HG02970 (cell line): Measurements from ENCODE around the gene RPS27.
"Not testable (repeated sequence)": the region's sequence is repeated elsewhere in the genome, so short reads cannot be mapped to it uniquely, and the experiment has no call there.

Experiments used
- ATAC-seq: cut with Tn5 transposase; IDR thresholded peaks from one replicate; pipeline ENCODE4 v1.9.1; 2021; ENCODE audit warnings: mild to moderate bottlenecking, moderate library complexity, moderate number of reproducible peaks; ENCODE audit not compliant: unreplicated experiment, low FRiP score

The RPS27 gene

DNA sequence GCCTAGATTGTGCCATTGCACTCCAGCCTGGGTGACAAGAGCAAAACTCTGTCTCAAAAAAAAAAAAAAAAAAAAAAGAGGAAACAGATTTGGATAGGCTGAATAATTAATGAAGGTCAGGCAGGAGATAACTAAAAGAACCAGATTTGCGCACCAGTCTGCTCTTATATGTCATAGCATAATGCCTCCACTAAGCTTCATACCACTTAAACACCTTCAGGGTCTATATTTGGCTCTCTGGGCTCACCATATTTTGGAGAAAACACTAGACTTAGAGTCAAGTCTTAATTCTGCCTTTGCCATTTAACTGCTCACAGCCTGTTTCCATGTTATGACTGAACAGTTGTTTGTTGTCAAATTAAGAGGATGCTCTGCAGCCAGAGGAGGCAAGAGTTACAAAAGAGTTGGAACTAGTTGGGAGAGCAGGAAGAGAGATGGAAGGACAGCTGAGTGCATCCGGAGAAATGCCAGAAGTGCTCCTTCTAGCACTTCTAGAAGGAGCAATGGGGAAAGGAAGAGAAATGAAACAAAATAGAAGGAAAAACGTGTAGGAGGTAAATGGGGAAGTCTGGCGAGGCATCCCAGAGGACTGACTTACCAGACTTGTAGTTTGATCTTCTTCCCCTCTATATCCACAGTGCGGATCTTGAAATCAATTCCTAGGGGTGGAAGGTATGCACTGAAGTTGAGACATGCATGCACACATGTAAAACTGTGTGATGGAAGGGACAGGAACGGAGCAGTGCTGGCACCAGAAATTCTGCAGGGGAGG is 6.3 kb upstream of the RPS27 start:
- ATAC-seq, result no peak

DNA sequence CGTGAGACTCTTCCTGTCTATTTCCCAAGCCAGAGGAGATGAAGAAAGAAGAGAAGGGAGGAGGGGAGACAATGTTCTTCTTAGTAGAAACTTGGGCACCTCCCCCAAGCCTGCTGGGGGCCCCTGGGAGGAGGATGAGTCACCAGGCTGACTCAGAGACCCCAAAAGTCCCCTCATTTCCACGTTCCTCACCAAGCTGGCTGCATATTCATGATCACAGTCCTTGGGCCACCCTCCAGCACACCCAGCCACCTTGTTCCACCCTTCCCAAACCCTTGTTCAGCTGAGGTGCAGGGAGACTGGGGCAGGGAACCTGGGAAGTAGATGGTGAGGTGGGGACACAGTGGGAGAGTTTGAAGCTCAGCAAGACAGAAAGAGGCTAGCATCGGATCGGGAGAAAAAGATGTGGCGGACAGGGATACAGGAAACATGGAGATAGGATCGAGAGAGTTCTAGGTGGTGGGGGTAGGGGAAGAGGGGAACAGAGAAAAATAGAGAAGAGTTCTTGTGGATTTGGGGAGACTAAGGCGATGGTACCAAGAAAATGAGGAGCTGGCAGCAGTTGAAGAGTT is 5.1 kb upstream of the RPS27 start:
- ATAC-seq, result no peak

DNA sequence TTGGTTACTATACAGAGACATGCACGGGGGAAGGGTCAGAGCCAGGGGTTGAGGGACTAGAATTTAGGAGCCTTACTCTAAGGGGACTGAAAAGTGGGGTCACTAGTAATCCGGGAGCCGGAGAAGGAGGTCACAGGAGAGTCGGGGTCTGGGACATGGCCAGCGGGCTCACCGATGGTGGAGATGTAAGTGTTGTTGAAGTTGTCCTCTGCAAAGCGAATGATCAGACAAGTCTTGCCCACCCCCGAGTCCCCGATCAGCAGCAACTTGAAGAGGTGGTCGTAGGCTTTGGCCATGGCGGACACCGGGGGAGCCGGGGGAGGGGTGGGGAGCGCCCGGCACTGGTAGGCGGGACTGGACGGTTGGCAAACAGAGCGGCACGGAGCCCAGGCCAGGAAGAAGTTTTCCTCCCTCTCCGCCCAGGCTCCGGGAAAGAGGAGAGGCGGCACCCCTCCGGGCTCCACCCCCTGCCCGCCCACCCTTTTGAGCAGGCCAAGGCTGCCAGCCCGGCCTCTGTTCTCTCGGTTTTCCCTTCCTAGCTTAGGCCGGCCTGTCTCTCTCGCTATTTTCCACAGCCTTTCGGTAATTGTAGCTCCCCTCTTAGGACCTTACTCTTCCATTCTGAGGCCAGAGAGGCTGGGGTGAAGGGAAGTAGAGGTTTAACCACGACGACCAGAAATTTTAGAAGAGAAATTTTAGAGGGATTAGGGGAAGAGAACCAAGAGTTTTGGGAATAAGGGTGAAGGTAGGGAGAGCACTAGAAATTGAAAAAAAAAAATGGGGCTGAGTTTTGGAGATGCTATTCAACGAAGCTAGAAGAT is 4.4 kb upstream of the RPS27 start, which contains the start of gene RAB13:
Gene RAB13 (minus strand): TSS at position 399 of the 821 bp plus-strand sequence. CDS start 103 bp downstream, at position 296.
- no peak for ATAC-seq

DNA sequence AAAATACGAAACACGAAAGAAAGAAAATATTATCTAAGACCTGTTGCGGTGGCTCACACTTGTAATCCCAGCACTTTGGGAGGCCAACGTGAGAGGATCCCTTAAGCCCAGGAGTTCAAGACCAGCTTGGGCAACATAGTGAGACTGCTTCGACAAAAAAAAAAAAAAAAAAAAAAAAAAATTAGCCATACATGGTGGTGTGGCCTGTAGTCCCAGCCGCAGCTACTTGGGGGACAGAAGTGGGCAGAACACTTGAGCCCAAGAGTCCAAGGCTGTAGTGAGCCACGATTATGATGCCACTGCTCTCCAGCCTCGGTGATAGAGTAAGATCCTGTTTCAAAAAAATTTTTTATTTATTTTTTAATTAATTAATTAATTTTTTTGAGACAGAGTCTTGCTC is 2.9 kb upstream of the RPS27 start:
- ATAC-seq, result no peak

DNA sequence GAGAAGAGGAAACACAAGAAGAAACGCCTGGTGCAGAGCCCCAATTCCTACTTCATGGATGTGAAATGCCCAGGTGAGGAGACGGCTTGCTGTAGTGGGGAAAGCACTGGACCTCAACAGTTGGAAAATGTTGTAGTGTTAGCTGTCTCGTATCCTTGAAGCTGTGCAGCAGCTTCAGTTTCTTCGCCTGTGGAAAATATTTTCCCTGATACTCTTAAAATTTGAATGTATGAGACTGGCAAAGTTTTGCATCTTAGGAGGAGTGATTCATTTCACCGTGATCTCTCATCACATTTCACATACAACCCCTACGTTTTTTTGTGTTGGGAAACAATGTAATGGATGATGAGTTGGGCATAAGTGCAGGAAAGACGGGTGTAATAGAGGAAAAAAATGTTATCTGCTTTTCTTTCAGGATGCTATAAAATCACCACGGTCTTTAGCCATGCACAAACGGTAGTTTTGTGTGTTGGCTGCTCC is 629 bp downstream of the RPS27 start:
- no peak for ATAC-seq

DNA sequence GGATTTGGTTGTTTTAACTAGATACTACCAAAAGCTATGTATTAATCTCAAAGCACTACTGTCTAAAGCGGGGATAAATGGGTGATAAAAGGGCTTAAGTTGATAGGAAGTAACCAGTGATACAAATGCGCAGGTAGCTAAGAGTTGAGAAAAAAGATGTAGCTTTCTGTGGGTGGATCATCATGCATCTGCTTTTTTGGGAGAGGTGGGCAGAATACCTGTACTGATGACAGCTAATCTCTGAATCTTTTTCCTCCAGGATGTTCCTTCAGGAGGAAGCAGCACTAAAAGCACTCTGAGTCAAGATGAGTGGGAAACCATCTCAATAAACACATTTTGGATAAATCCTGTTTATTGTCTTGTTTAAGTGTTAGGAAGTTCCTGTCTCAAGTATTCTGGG is 1.2 kb downstream of the RPS27 start:
- no peak for ATAC-seq

DNA sequence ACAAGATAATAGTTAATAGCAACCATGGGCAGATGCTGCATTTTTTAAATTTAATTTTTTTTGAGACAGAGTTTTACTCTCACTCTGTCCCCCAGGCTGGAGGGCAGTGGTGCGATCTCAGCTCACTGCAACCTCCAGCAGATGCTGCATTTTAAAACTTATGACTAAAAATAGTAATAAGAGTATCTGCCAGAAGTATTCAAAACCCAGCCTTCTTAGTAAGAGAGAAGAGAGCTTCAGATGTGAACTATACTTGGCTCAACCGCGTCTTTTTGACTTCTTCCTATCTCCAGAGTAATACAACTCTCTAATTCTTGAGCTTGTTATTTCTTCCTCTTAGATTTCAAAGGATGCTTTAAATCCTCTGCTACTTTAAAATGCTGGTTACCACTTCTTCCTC is 4.6 kb downstream of the RPS27 start:
- no peak for ATAC-seq

DNA sequence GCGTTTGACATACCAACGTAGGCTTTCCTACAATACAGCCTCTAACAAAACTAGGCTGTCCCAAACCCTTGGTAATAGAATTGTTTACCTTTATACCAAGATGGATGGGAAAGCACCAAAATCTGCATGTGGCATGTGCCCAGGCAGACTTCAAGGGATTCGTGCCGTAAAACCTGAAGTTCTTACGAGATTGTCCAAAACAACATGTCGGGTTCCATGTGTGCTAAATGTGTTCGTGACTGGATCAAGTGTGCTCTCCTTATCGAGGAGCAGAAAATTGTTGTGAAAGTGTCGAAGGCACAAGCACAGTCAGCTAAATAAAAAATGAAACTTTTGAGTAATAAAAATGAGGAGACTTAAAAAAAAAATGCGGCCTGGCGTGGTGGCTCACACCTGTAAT is 5.1 kb downstream of the RPS27 start:
- ATAC-seq, result no peak

DNA sequence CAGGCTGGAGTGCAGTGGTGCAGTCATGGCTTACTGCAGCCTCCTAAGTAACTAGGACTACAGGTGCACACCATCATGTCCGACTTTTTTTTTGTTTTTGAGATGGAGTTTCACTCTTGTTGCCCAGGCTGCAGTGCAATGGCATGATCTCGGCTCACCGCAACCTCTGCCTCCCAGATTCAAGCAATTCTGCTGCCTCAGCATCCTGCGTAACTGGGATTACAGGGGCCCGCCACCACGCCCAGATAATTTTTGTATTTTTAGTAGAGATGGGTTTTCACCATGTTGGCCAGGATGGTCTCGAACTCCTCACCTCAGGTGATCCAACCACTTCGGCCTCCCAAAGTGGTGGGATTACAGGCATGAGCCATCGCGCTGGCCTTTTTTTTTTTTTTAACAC is 6.3 kb downstream of the RPS27 start:
- not testable (repeated sequence) for ATAC-seq

DNA sequence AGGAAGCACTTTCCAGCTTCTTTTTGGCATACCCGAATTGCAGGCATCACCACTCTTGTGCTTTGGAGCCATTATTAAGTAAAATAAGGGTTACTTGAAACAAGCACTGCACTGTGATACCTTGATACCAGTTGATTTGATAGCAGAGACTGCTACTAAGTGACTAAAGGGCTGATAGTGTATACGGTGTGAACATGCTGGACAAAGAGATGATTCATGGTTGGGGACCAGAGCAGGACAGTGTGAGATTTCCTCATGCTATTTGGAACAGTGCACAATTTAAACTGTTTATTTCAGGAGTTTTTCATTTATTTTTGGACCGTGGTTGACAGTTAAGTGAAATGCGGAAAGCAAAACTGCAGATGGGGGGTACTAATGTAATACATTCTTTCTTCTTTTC is 9.9 kb downstream of the RPS27 start:
- no peak for ATAC-seq

DNA sequence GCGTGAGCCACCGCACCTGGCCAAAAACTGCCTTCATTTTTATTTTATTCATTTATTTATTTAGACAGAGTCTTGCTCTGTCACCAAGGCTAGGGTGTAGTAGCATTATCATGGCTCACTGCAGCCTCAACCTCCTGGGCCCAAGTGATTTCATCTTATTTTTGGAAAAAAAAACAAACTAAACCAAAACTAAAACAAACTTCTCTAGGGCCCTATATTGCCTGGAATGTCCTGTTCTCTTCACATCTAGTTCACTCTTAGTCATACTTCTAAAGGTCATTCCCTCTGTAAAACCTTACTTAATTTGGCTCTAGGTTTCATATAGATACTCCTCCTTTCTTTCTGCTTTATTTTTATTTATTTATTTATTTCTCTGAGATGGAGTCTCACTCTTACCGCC is 15.6 kb downstream of the RPS27 start:
- ATAC-seq, result no peak

DNA sequence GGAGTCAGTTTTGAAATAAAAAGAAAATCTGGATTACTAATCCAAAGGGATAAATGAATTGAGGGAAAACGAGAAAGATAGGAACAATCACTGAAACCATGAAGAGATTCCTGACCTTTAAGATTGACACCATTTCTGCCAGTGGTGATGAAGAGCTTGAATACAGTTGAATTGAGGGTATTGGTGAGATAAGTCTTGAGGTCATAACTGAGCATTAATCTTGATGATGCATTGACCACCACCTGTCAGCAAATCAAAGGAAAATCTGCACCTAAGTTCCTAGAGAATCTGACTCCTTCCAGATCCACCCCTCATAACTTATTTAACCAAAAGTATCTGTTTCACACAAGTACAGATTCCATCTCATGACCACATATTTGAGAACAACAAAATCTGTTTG is 21.6 kb downstream of the RPS27 start:
- ATAC-seq, result no peak

DNA sequence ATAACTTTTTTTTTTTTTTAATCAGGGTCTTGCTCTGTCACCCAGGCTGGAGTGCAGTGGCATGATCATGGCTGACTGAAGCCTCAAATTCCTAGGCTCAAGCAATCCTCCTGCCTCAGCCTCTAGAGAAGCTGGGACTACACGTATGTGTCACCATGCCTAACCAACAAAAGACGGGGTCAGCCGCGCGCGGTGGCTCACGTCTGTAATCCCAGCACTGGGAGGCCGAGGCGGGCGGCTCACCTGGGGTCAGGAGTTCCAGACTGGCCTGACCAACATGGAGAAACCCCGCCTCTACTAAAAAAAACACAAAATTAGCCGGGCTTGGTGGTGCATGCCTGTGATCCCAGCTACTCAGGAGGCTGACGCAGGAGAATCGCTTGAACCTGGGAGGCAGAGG is 22.0 kb downstream of the RPS27 start:
- not testable (repeated sequence) for ATAC-seq

DNA sequence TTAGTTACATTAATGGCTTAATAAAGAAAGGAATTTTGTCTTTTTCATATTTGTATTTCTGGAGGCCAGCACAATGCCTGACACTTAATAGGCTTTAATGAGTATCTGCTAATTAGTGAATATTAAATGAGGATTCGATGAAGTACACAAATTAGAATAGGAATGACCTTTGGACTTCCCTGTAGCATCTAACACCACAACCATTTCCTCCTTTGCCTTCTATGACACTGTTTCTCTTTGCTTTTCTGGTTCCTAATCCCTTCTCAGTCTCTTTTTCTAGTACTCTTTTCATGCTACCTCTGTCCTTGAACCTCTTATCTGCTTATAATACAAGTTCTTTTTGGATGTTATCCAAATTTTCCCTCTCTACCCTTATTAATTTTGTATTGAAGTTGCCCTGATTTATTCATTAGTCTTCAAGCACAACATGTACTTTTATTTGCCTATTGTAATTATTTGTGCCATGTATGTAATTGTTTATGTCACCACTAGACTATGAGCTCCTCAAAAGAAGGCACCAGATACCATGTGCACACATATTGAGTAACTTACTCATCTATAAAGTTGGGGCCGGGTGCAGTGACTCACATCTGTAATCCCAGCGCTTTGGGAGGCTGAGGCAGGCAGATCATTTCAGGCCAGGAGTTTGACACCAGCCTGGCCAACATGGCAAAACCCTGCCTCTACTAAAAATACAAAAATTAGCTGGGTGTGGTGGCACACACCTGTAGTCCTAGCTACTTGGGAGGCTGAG is 23.8 kb downstream of the RPS27 start:
- no peak for ATAC-seq

DNA sequence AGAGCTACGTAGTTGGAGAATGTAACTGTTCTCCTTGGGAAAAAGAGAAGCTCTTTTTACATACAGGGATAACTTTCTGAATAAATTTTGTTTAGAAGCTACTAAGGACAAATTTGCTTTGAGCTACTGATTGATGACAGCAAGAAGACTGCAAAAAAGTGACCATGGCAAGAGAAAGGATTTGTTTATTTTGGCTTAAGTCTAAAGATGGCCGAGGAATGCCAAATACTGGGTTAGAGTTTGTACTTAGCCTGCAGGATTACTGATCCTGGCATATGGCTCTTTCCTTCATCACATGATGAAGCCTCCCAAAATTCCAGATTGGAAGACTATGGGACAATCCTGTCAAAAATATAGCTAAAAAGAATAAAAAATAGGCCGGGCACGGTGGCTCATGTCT is 28.7 kb downstream of the RPS27 start:
- ATAC-seq, result no peak

DNA sequence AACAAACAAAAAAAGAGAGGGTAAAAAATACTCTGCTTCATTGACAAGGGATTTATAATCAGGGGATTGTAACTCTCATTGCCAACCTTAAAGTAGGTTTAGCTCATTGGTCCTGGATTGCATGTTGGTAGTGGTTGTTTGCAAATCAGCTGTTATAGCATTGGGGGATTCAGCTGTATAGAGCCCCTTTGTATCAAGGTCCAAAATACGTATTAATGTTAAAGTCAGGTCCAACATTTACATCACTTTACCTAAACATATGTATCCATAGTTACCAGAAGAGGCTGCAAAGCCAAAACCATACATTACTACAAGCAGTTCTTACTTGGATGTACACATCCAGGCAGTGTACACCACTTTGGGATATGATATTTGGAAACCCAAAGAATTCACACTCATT is 29.4 kb downstream of the RPS27 start:
- ATAC-seq, result no peak

DNA sequence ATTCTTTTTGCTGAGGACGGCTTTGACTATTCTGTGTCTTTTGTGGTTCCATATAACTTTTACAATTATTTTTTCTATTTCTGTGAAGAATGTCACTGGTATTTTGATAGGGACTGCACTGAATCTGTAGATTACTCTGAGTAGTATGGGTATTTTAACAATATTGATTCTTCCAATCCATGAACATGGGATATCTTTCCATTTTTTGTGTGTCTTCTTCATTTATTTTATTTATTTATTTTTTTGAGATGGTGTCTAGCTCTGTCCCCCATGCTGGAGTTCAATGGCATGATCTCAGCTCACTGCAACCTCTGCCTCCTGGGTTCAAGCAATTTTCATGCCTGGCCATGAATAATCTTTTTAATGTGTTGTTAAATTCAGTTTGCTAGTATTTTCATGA is 43.1 kb downstream of the RPS27 start:
- not testable (repeated sequence) for ATAC-seq
